ENCODE measurements around the gene MTR. TPM values are rescaled to one million over a fixed set of nuclear protein-coding genes. Genes with fewer than 3 reads are reported as not detected.

Gene MTR
- total RNA-seq, 6 experiments from 2014 or later = 9.4 to 15.4 (median 11.8) TPM

GRCh38 chr1:236888903-236889302 lies 93.8 kb downstream of the MTR start:
- WGBS (ENCODE audit: insufficient coverage, low coverage, low lambda C conversion rate, missing lambda C conversion rate) = 56% methylated on average over 6 of the region's 8 CpGs
- ATAC-seq = peak in 1 of 4 donors; percentile 28
- H3K36me3 ChIP-seq = peaks cover 0 to 48% (median 13%) of the 10 kb centered on the region in 4 donors

GRCh38 chr1:236890152-236891056 lies 95.3 kb downstream of the MTR start:
- intact Hi-C loops (cut with DNase I) = no loop called here
- Histone ChIP-seq H3K27me3 (no peaks in the 10 kb centered on the region), H3K4me3 (no peak overlapping the region), H3K4me1 (peaks cover 0 to 8% (median 2%) of the 10 kb centered on the region in 4 donors), H3K9me3 (no peaks in the 10 kb centered on the region), H3K36me3 (peaks cover 0 to 52% (median 15%) of the 10 kb centered on the region in 4 donors), H3K27ac (no peak overlapping the region)
- ATAC-seq = peak in 2 of 4 donors; percentile 16 to 34
- DNase-seq = no peak
- 82% methylated on average over 9 of the region's 24 CpGs for WGBS (ENCODE audit: insufficient coverage, low coverage, low lambda C conversion rate, missing lambda C conversion rate)
- TF ChIP-seq CTCF (IDR thresholded peaks at IDR 0.05) (no peak), POLR2A (IDR thresholded peaks at IDR 0.05) (no peak)

More at GRCh38 chr1:236888903-236889302, 93.8 kb downstream of the MTR start:
- TF ChIP-seq POLR2A (IDR thresholded peaks at IDR 0.05) = no peak
- no peak for TF ChIP-seq CTCF (IDR thresholded peaks at IDR 0.05)
- H3K27me3 ChIP-seq = no peaks in the 10 kb centered on the region
- no peaks in the 10 kb centered on the region for H3K9me3 ChIP-seq
- no peak for DNase-seq
- intact Hi-C loops (cut with DNase I) = no loop called here
- H3K4me3 ChIP-seq = no peak overlapping the region
- H3K27ac ChIP-seq = no peak overlapping the region
- H3K4me1 ChIP-seq = peaks cover 0 to 7% (median 2%) of the 10 kb centered on the region in 4 donors

- peak; percentile 49 to 87 (median 76) for ATAC-seq
These were observed 98.8 kb downstream of the MTR start for GRCh38 chr1:236893626-236894545.

More at GRCh38 chr1:236893626-236894545, 98.8 kb downstream of the MTR start:
- intact Hi-C loops (cut with DNase I) = no loop called here
- TF ChIP-seq CTCF (IDR thresholded peaks at IDR 0.05) = no peak
- TF ChIP-seq POLR2A (IDR thresholded peaks at IDR 0.05) = no peak
- DNase-seq = peak; percentile 32 to 75 (median 51)
- Histone ChIP-seq H3K36me3 (peaks cover 0 to 52% (median 14%) of the 10 kb centered on the region in 4 donors), H3K9me3 (no peaks in the 10 kb centered on the region), H3K4me3 (no peak overlapping the region), H3K27ac (no peak overlapping the region), H3K27me3 (no peaks in the 10 kb centered on the region), H3K4me1 (peaks cover 0 to 8% (median 2%) of the 10 kb centered on the region in 4 donors)
- WGBS (ENCODE audit: insufficient coverage, low coverage, low lambda C conversion rate, missing lambda C conversion rate) = 80% methylated on average over 18 of the region's 19 CpGs
